Kidney (tissue), 14 donors: ENCODE measurements around the gene MIF4GD. TPM values are rescaled to one million over a fixed set of nuclear protein-coding genes. Genes with fewer than 3 reads are reported as not detected.

Source experiments
- DNase-seq, 5 donors: peaks; one replicate each; pipeline ENCODE4 v3.0.0-alpha.2; 2013 to 2020
- FAIRE-seq: peaks from 2 replicates; lab custom pipeline; 2012; peaks lifted over from hg19 to GRCh38; lab: Jason Lieb, UNC
- H3K27ac ChIP-seq, 2 donors: one replicate each; pipeline ENCODE4 v1.7.0; 2013; ENCODE audit warnings: low read depth in 2 of 2, low read length in 2 of 2, inconsistent platforms in 1 of 2
- H3K27me3 ChIP-seq: one replicate; pipeline ENCODE4 v1.7.1; 2013; ENCODE audit warnings: low read length, inconsistent platforms; ENCODE audit not compliant: control insufficient read depth, insufficient read depth
- H3K36me3 ChIP-seq, 3 donors: one replicate each; pipeline versions ENCODE4 v1.7.0 to v1.7.1; 2013; ENCODE audit warnings: low read length in 3 of 3, control low read depth in 1 of 3, inconsistent platforms in 1 of 3; ENCODE audit not compliant: insufficient read depth in 3 of 3, control insufficient read depth in 2 of 3
- H3K4me1 ChIP-seq, 3 donors: one replicate each; pipeline versions ENCODE4 v1.7.0 to v1.7.1; 2013; ENCODE audit warnings: low read length in 3 of 3, inconsistent platforms in 1 of 3, low read depth in 1 of 3; ENCODE audit not compliant: control insufficient read depth in 2 of 3, insufficient read depth in 2 of 3
- H3K4me3 ChIP-seq, 3 donors: one replicate each; pipeline versions ENCODE4 v1.7.0 to v1.8.1; 2013; ENCODE audit warnings: low read length in 3 of 3, control low read depth in 1 of 3, inconsistent platforms in 1 of 3
- H3K9ac ChIP-seq, 3 donors: one replicate each; pipeline versions ENCODE4 v1.7.0 to v1.7.1; 2013; ENCODE audit warnings: low read length in 3 of 3, control low read depth in 1 of 3, inconsistent platforms in 1 of 3
- H3K9me3 ChIP-seq, 3 donors: one replicate each; pipeline versions ENCODE4 v1.7.0 to v1.7.1; 2013; ENCODE audit warnings: low read length in 3 of 3, control low read depth in 1 of 3, inconsistent platforms in 1 of 3; ENCODE audit not compliant: control insufficient read depth in 2 of 3, insufficient read depth in 1 of 3
- intact Hi-C: fragments of 100-400 bp; cut with DNase I; formaldehyde crosslinking; loops from one replicate; pipeline ENCODE4 v1.11.1; 2022
- polyA plus RNA-seq: library from polyadenylated mRNA; stranded (reverse); fragments of 350-450 nt; fragmentation: Illumina TruSeq; extraction: RNeasy Lipid Tissue Mini Kit (QIAGEN cat#74804); gene quantifications from one replicate; pipeline ENCODE4 v1.2.3, GENCODE V29; 2014; ENCODE audit warnings: low read depth, low replicate concordance; ENCODE audit not compliant: insufficient read depth
- total RNA-seq: library from RNA; stranded (reverse); fragmentation: NEBNext Ultra II Directional; extraction: Animal tissue kit (Norgen Biotek cat#: 25700); gene quantifications from one replicate; pipeline ENCODE4 v1.2.1, GENCODE V29; 2021
- TF ChIP-seq, protein P1 (sequence below): IDR thresholded peaks from 3 replicates; pipeline ENCODE4 v1.5.1; 2012; ENCODE audit warnings: mild to moderate bottlenecking, moderate library complexity, borderline replicate concordance; ENCODE audit not compliant: insufficient read depth; ENCODE audit errors: extremely low read depth
- donor health status: control.
- donor health status: control.
- donor health status: control.
- donor health status: control.
- donor health status: control.
- donor health status: DM: yes; HTN: yes; CAD: no.
- donor health status: Normal renal cell carcinoma (clear cell type).

Gene MIF4GD
- total and polyA plus RNA-seq, 2 donors from 2014 or later: 28.2 to 30.1 TPM

DNA sequence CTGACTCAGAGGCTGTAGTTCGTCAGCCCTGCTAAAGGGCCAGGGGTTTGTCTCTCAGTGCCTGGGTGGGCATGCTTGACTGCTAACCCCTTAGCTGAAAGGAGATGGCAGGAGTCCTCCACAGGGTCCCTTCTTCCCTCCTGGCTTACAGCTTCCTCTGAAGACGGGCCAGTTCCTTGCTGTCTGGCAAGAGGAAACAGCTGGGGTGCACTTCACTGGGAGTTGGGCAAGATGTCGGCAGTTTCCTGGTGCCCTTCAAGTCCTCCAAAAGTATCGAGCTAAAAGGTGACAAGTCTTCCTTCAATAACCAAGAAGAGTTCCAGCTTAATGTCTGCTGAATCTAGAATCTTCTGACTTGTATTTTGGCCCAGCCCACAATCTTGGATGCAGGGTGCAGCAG lies 42.2 kb downstream of the MIF4GD start:
- H3K27me3 ChIP-seq: no peaks in the 10 kb centered on the region
- peaks cover 0 to 2% (median 0%) of the 10 kb centered on the region in 3 donors for H3K4me1 ChIP-seq
- FAIRE-seq (no peak), DNase-seq (no peak)
- TF ChIP-seq, protein P1, sequence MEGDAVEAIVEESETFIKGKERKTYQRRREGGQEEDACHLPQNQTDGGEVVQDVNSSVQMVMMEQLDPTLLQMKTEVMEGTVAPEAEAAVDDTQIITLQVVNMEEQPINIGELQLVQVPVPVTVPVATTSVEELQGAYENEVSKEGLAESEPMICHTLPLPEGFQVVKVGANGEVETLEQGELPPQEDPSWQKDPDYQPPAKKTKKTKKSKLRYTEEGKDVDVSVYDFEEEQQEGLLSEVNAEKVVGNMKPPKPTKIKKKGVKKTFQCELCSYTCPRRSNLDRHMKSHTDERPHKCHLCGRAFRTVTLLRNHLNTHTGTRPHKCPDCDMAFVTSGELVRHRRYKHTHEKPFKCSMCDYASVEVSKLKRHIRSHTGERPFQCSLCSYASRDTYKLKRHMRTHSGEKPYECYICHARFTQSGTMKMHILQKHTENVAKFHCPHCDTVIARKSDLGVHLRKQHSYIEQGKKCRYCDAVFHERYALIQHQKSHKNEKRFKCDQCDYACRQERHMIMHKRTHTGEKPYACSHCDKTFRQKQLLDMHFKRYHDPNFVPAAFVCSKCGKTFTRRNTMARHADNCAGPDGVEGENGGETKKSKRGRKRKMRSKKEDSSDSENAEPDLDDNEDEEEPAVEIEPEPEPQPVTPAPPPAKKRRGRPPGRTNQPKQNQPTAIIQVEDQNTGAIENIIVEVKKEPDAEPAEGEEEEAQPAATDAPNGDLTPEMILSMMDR: no peak
- intact Hi-C loops: no loop called here
- H3K27ac ChIP-seq: no peak overlapping the region
- no peak overlapping the region for H3K9ac ChIP-seq
- peaks cover 5 to 59% (median 28%) of the 10 kb centered on the region in 3 donors for H3K36me3 ChIP-seq
- no peaks in the 10 kb centered on the region for H3K9me3 ChIP-seq
- no peak overlapping the region for H3K4me3 ChIP-seq

DNA sequence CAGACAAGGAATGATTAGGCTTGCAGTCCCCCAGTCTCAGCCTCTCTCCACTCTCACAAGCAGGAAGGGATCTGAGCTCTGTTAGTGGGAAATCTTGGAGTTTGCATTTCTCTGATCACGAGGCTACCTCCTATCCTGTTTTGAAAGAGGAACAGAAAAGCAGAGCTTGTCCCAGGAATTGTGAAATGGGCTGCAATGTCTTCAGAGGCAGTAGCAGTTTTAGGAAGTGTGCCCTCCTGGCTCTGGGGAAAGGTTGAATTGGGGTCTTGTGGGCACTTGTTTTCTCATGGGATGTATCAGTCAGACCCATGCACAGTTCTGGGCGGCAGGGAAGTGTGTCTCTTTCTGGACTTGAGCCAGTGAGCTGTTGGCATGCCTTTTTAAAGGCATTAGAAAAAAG lies 42.7 kb downstream of the MIF4GD start:
- no peak overlapping the region for H3K4me3 ChIP-seq
- no peak overlapping the region for H3K27ac ChIP-seq
- no peak overlapping the region for H3K9ac ChIP-seq
- intact Hi-C loops: no loop called here
- H3K9me3 ChIP-seq: no peaks in the 10 kb centered on the region
- TF ChIP-seq, protein P1: no peak
- FAIRE-seq: no peak
- H3K36me3 ChIP-seq: peaks cover 5 to 59% (median 28%) of the 10 kb centered on the region in 3 donors
- peak in 1 of 5 donors; percentile 11 for DNase-seq
- no peaks in the 10 kb centered on the region for H3K27me3 ChIP-seq
- peaks cover 0 to 2% (median 0%) of the 10 kb centered on the region in 3 donors for H3K4me1 ChIP-seq

DNA sequence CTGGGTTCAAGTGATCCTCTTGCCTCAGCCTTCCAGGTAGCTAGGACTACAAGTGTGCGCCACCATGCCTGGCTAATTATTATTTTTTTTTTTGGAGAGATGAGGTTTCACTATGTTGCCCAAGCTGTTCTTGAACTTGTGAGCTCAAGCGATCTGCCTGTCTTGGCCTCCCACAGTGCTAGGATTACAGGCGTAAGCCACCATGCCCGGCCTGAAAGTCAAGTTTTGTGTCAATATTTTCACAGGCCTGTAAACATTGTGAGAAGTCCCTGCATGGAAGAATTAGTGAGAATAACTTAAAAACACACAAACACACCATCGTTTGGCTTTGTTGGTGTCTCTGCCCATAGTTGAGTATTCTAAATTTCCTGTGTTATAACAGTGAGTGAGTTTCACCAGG lies 43.3 kb downstream of the MIF4GD start:
- intact Hi-C loops: no loop called here
- no peak overlapping the region for H3K27ac ChIP-seq
- FAIRE-seq: no peak
- H3K36me3 ChIP-seq: peaks cover 5 to 55% (median 26%) of the 10 kb centered on the region in 3 donors
- no peak overlapping the region for H3K9ac ChIP-seq
- TF ChIP-seq, protein P1: no peak
- H3K9me3 ChIP-seq: no peaks in the 10 kb centered on the region
- DNase-seq: no peak
- H3K4me3 ChIP-seq: no peak overlapping the region
- H3K27me3 ChIP-seq: no peaks in the 10 kb centered on the region
- peaks cover 0 to 2% (median 0%) of the 10 kb centered on the region in 3 donors for H3K4me1 ChIP-seq

DNA sequence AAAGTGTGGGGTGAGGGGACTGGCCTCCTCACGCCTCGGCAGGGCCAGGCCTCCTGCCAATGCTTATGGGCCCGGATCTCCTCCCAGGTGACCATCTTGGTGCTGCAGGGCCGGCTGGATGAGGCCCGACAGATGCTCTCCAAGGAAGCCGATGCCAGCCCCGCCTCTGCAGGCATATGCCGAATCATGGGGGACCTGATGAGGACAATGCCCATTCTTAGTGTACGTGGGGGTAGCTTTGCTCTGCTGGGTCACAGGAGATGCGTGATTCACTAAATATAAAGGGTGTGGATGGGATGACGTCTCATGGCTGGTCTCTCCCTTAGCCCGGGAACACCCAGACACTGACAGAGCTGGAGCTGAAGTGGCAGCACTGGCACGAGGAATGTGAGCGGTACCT lies 46.0 kb downstream of the MIF4GD start:
- no peaks in the 10 kb centered on the region for H3K9me3 ChIP-seq
- no peak overlapping the region for H3K9ac ChIP-seq
- no peak for FAIRE-seq
- H3K4me1 ChIP-seq: peaks cover 0 to 2% (median 0%) of the 10 kb centered on the region in 3 donors
- TF ChIP-seq, protein P1: no peak
- H3K36me3 ChIP-seq: peaks cover 2 to 44% (median 15%) of the 10 kb centered on the region in 3 donors
- H3K27me3 ChIP-seq: no peaks in the 10 kb centered on the region
- no peak overlapping the region for H3K4me3 ChIP-seq
- DNase-seq: no peak
- H3K27ac ChIP-seq: no peak overlapping the region
- intact Hi-C loops: no loop called here
